Epithelial cell of alveolus of lung (primary cell): ENCODE results near the gene DKK3. TPM values are rescaled to one million over a fixed set of nuclear protein-coding genes. Genes with fewer than 3 reads are reported as not detected.

ENCODE experiments used
- total RNA-seq: library from RNA; depleted of rRNA; stranded (reverse); fragments of >200 nt; gene quantifications from 2 replicates; pipeline ENCODE4 v1.2.1, GENCODE V29; 2015

Gene DKK3
- 231 and 338 TPM in 2 replicates for total RNA-seq

DNA sequence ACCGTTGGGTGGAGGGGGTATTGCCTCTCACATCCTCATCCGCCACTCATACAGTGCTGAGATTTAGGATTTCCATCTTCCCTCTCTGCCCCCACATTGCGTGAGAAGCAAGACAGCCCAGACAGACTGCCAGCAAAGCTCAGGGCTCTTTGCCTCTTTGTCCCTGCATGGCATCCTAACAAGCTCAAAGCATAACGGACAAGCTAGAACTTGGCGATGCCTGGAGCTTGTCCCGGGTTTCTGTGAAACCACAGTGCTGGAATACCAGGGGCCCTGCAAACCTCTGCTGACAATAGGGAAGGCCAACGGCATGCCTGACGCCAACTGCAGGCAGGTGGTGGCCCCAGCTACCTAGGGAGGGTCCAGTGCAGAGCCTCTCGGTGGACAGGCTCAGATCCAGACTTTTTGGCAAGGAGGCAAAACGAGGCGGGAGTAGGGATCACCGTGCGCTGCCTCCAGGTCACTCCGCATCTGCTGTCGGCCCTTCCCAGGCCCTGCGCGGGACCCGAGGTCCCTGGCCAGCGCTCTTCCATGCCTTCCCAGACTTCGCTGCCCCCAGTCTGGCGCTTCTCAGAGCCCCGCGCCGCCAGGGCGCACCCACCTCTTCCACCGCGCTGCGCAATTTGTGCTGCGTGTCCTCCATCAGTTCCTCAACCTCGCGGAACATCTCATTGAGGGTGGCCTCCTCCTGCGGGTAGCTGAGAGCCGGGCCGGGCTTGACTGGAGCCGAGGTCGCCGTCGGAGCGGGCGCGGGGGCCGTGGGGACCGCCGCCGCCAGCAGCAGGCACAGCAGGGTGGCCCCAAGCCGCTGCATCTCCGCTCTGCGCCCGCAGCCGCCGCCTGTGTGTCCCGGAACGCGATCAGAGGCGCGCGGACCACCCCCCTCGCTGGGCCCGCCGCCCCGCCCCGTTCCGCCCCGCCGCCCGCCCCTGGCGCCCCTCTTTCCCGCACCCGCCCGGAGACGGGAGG is at the start of gene DKK3:
DKK3 (minus strand) TSS at position 858 of the 969 bp plus-strand sequence; CDS start at position 814, 44 bp downstream.

Other genes with a start within 250 kb of the DKK3 start
- gene USP47, start 166.7 kb downstream of the DKK3 start, total RNA-seq, result 29.5 and 52.7 TPM in 2 replicates
- 18.4 and 355 TPM in 2 replicates for gene MICAL2, start 102.0 kb upstream of the DKK3 start, total RNA-seq